ENCODE results near the gene SMAD3. TPM values are rescaled to one million over a fixed set of nuclear protein-coding genes. Genes with fewer than 3 reads are reported as not detected.

The SMAD3 gene
- total and polyA plus RNA-seq, 10 of the 15 experiments (the other 5 are each of a cell fraction or from before 2014, with no cell fraction given) = 5.6 to 43.2 (median 16.0) TPM

- TF ChIP-seq, protein P1, sequence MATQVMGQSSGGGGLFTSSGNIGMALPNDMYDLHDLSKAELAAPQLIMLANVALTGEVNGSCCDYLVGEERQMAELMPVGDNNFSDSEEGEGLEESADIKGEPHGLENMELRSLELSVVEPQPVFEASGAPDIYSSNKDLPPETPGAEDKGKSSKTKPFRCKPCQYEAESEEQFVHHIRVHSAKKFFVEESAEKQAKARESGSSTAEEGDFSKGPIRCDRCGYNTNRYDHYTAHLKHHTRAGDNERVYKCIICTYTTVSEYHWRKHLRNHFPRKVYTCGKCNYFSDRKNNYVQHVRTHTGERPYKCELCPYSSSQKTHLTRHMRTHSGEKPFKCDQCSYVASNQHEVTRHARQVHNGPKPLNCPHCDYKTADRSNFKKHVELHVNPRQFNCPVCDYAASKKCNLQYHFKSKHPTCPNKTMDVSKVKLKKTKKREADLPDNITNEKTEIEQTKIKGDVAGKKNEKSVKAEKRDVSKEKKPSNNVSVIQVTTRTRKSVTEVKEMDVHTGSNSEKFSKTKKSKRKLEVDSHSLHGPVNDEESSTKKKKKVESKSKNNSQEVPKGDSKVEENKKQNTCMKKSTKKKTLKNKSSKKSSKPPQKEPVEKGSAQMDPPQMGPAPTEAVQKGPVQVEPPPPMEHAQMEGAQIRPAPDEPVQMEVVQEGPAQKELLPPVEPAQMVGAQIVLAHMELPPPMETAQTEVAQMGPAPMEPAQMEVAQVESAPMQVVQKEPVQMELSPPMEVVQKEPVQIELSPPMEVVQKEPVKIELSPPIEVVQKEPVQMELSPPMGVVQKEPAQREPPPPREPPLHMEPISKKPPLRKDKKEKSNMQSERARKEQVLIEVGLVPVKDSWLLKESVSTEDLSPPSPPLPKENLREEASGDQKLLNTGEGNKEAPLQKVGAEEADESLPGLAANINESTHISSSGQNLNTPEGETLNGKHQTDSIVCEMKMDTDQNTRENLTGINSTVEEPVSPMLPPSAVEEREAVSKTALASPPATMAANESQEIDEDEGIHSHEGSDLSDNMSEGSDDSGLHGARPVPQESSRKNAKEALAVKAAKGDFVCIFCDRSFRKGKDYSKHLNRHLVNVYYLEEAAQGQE (IDR thresholded peaks at IDR 0.05; ENCODE audit: low read depth, low read length) = no peak
- TF ChIP-seq IRF4 (IDR thresholded peaks at IDR 0.05; ENCODE audit: low read depth, low read length) (no peak), ESRRA (IDR thresholded peaks at IDR 0.05; ENCODE audit: low read length) (no peak), EZH2 (IDR thresholded peaks at IDR 0.05; ENCODE audit: borderline replicate concordance, control insufficient read depth, low read depth, low read length) (no peak), CHD4 (IDR thresholded peaks at IDR 0.05) (no peak), TBL1XR1 (IDR thresholded peaks at IDR 0.05; ENCODE audit: low read depth, low read length) (no peak)
- TF ChIP-seq, protein P2, sequence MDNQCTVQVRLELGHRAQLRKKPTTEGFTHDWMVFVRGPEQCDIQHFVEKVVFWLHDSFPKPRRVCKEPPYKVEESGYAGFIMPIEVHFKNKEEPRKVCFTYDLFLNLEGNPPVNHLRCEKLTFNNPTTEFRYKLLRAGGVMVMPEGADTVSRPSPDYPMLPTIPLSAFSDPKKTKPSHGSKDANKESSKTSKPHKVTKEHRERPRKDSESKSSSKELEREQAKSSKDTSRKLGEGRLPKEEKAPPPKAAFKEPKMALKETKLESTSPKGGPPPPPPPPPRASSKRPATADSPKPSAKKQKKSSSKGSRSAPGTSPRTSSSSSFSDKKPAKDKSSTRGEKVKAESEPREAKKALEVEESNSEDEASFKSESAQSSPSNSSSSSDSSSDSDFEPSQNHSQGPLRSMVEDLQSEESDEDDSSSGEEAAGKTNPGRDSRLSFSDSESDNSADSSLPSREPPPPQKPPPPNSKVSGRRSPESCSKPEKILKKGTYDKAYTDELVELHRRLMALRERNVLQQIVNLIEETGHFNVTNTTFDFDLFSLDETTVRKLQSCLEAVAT (IDR thresholded peaks at IDR 0.05) = 0 out of 2 replicates have a peak, but pooled peaks have one; percentile 21
Measured at GRCh38 chr15:67150023-67150860, 84.8 kb downstream of the SMAD3 start (continued).
